DND-41 (cell line): ENCODE data around the gene SHROOM3.

Experiments used
- CTCF ChIP-seq: IDR thresholded peaks from 2 replicates; pipeline ENCODE4 v1.5.1; 2012; ENCODE audit warnings: borderline replicate concordance, low read length, moderate library complexity, mild to moderate bottlenecking; ENCODE audit not compliant: poor library complexity, severe bottlenecking; ENCODE audit errors: extremely low read depth
- EZH2 ChIP-seq: IDR thresholded peaks from 3 replicates; pipeline ENCODE4 v1.6.1; 2012; ENCODE audit warnings: borderline replicate concordance, low read depth, mild to moderate bottlenecking, moderate library complexity, low read length, inconsistent platforms; ENCODE audit not compliant: severe bottlenecking

DNA sequence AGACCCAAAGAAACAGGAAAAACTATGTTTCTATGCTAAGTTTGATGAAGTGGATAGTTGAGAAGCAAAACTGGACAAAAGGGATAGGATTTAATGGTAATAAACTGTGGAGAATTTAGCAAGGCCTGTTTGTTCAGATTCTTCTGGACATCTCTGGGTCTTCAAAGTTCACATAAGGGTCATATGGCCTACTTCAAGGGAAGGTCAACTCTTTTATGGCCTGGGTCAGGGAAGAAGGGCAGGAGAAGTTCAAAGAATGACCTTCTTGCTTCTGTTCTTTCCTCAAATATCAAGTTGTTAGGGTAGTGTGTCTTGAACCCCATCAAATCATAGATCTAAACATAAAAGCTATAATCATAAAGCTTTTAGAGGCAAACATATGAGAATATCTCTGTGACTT is 360.2 kb downstream of the SHROOM3 start:
- no peak for TF ChIP-seq CTCF
- no peak for TF ChIP-seq EZH2
